Raji (cell line): ENCODE measurements around the gene PPP2R2B.

Experiments
- POLR2A ChIP-seq: IDR thresholded peaks from 2 replicates; pipeline ENCODE4 v1.6.1; 2011; ENCODE audit warnings: low read depth, low read length, control low read depth; ENCODE audit not compliant: insufficient read depth

The PPP2R2B gene

DNA sequence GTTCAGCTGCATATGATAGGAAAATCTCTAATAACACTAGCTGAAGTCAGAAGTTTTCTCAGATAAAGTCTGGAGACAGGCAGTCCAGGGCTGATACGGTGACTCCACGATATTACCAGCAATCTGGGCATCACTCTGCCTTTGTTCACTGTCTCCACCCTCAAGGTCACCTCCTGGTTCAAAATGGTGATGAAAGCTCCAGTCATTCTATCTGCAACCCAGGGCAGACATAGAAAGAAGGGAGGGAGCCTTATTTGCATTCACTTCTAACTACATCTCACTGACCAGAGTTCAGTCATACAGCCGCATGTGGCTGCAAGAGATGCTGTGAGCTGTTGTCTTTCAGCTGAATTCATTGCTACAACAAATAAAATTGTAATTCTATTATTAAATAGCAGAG, 340.1 kb downstream of the PPP2R2B start:
- TF ChIP-seq POLR2A: no peak

DNA sequence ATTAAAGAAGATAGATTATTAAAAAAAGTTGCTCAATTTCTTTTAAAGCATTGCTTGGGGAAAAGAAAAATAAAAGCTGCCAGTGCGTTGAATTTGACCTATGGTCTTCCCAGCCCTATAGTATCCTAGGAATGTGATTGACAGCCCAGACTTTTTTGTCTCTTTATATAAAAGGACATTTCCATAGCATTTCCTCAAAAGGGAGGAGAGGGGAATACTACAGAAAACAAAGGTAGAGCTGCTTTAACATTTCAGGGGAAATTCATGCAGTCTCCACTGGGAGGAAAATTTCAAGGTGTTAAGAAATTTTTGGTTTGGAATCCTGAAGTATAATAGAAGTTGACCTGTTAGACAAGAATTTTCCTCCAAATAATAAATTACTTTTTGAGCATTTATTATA, 344.7 kb downstream of the PPP2R2B start:
- TF ChIP-seq POLR2A: no peak

DNA sequence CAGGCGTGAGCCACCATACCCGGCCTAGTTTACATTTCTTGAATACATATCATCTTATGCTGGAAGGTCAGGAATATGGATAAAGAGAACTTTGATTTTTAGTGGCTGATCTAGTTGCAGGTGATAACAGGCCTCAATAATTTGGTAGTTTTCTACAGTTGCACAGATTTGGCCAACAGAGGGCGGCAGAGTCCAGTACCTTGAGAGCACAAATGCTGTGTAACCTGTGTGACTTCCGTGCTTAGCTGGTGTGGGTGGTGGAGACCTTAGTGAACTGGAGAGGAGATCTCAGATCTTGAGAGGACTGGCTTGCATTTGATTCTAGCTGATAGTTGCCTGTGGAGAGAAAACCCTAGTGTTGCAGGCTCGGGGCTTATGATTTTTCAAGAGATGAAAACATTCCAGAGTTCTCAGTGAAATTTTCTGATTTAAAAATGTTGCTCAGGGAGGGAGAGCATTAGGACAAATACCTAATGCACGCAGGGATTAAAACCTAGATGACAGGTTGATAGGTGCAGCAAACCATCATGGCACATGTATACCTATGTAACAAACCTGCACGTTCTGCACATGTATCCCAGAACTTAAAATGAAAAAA, 345.2 kb downstream of the PPP2R2B start:
- no peak for TF ChIP-seq POLR2A
